PC-9 (cell line): ENCODE results near the gene ADPRM.

ENCODE experiments used
- CTCF ChIP-seq: fragments of 200-600 bp; sonication (generic); conservative IDR thresholded peaks from 2 replicates; pipeline ENCODE4 v1.6.1; 2017; ENCODE audit warnings: mixed run types, antibody characterized with exemption, mild to moderate bottlenecking, moderate library complexity
- EZH2 ChIP-seq: fragments of 200-600 bp; sonication (generic); IDR thresholded peaks from 2 replicates; pipeline ENCODE4 v1.8.0; 2017; ENCODE audit warnings: antibody characterized with exemption, low read depth

DNA sequence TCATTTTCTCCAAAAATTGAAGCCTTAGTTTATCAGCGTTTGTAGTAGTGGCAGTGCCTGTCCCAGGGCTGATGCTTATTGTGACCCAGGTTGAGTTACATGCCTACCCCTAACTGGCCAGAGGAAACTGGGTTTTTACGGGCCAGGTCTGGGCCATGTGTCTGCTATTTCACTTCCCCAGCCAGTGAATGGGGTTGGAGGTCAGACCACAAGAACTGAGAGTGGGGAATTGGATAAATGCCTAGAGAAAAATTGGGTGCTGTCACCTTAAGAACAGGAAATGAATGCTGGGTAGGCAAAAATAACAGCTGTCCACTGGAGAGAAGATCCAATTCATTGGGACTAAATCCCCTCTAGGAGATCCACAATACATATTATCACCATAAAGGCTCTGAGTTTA is 5.2 kb downstream of the ADPRM start:
- no peak for TF ChIP-seq CTCF
- TF ChIP-seq EZH2, result no peak
